Right renal pelvis (tissue), 4 donors: ENCODE data around the gene INMT. TPM values are rescaled to one million over a fixed set of nuclear protein-coding genes. Genes with fewer than 3 reads are reported as not detected.

Source experiments
- DNase-seq, 4 donors: peaks; one replicate each; pipeline ENCODE4 v3.0.0-alpha.2; 2013; ENCODE audit warnings: low read depth in 4 of 4, low spot score in 3 of 4, missing footprints in 1 of 4
- polyA plus RNA-seq, 4 donors: library from polyadenylated mRNA; unstranded; fragments of 120-200 nt; gene quantifications; one replicate each; pipeline ENCODE4 v1.2.1, GENCODE V29; 2013; ENCODE audit not compliant: insufficient read length in 4 of 4

The INMT gene
- polyA plus RNA-seq, 4 donors = 0.93 to 2.8 (median 1.9) TPM

- DNase-seq = no peak
These were observed 54.0 kb downstream of the INMT start for GRCh38 chr7:30805931-30806330.

Other genes with a start within 250 kb of the INMT start
- 10 to 100 TPM; 68.2 to 84.9 (median 80.5) TPM for gene GGCT, start 247.3 kb upstream of the INMT start, polyA plus RNA-seq
- gene GARS1, start 157.3 kb upstream of the INMT start, polyA plus RNA-seq = 10 to 100 TPM; 76.7 to 86.5 (median 82.9) TPM
- gene CRHR2, start 69.7 kb upstream of the INMT start, polyA plus RNA-seq = under 1 TPM in 2 of 4 donors, not detected in 2; 0.09 to 0.25 TPM
- 10 to 100 TPM; 10.8 to 12.2 (median 11.1) TPM for gene MINDY4, start 19.3 kb downstream of the INMT start, polyA plus RNA-seq
- gene AQP1, start 159.7 kb downstream of the INMT start, polyA plus RNA-seq = 100 to 1,000 TPM; 173 to 238 (median 213) TPM
- under 1 TPM in 2 of 4 donors, not detected in 2; 0.32 to 0.37 TPM for gene GHRHR, start 211.8 kb downstream of the INMT start, polyA plus RNA-seq